OCI-LY7 (cell line): Measurements from ENCODE around the gene TPT1.

Source experiments
- CTCF ChIP-seq: fragments of 200-600 bp; sonication (generic); conservative IDR thresholded peaks from 2 replicates; pipeline ENCODE4 v1.5.1; 2014; ENCODE audit warnings: mild to moderate bottlenecking, antibody characterized with exemption, low read length, moderate library complexity, mixed read lengths
- EZH2phosphoT487 ChIP-seq: fragments of 200-600 bp; sonication (generic); IDR thresholded peaks from 2 replicates; pipeline ENCODE4 v1.6.1; 2018; ENCODE audit warnings: low read depth, borderline replicate concordance, mild to moderate bottlenecking, mixed run types, antibody characterized with exemption, low read length, moderate library complexity, mixed read lengths

GRCh38 chr13:45335397-45336024 is 5.5 kb downstream of the TPT1 start:
- TF ChIP-seq CTCF: no peak
- no peak for TF ChIP-seq EZH2phosphoT487
